H9 (cell line): ENCODE measurements around the gene ZNF681. TPM values are rescaled to one million over a fixed set of nuclear protein-coding genes. Genes with fewer than 3 reads are reported as not detected.

ENCODE experiments used
- DNase-seq: peaks from one replicate; pipeline ENCODE4 v3.0.0-alpha.2; 2017
- H2AFZ ChIP-seq: one replicate; pipeline ENCODE4 v1.6.1; 2013; ENCODE audit warnings: mild to moderate bottlenecking, low read length, control low read depth, moderate library complexity
- H2AK5ac ChIP-seq: 2 replicates; pipeline ENCODE4 v1.6.1; 2013; ENCODE audit warnings: low read length, control low read depth, mixed read lengths; ENCODE audit not compliant: insufficient read length
- H2BK120ac ChIP-seq: one replicate; pipeline ENCODE4 v1.6.1; 2013; ENCODE audit warnings: low read depth, mild to moderate bottlenecking, low read length, control low read depth, inconsistent platforms; ENCODE audit not compliant: poor library complexity, severe bottlenecking
- H2BK12ac ChIP-seq: 2 replicates; pipeline ENCODE4 v1.6.1; 2013; ENCODE audit warnings: low read length, control low read depth, mixed read lengths, low read depth; ENCODE audit not compliant: insufficient read length
- H2BK15ac ChIP-seq: 2 replicates; pipeline ENCODE4 v1.6.1; 2013; ENCODE audit warnings: low read depth, low read length, control low read depth
- H2BK20ac ChIP-seq: one replicate; pipeline ENCODE4 v1.6.1; 2013; ENCODE audit warnings: low read depth, mild to moderate bottlenecking, low read length, control low read depth, inconsistent platforms; ENCODE audit not compliant: poor library complexity, severe bottlenecking
- H2BK5ac ChIP-seq: 2 replicates; pipeline ENCODE4 v1.6.1; 2013; ENCODE audit warnings: low read length, control low read depth, mixed read lengths; ENCODE audit not compliant: insufficient read length
- H3K14ac ChIP-seq: 2 replicates; pipeline ENCODE4 v1.6.1; 2013; ENCODE audit warnings: low read length, control low read depth; ENCODE audit not compliant: insufficient read depth
- H3K18ac ChIP-seq: 2 replicates; pipeline ENCODE4 v1.6.1; 2013; ENCODE audit warnings: low read depth, mild to moderate bottlenecking, mixed read lengths, low read length, control low read depth; ENCODE audit not compliant: insufficient read length
- H3K23ac ChIP-seq: 2 replicates; pipeline ENCODE4 v1.6.1; 2013; ENCODE audit warnings: low read length, control low read depth, mixed read lengths, low read depth; ENCODE audit not compliant: insufficient read length
- H3K23me2 ChIP-seq: 2 replicates; pipeline ENCODE4 v1.6.1; 2013; ENCODE audit warnings: low read depth, mild to moderate bottlenecking, mixed read lengths, low read length, control low read depth; ENCODE audit not compliant: insufficient read length, poor library complexity, severe bottlenecking
- H3K27ac ChIP-seq: 2 replicates; pipeline ENCODE4 v1.5.1; 2013; ENCODE audit warnings: low read length, control low read depth, mixed read lengths, low read depth; ENCODE audit not compliant: insufficient read length
- H3K27me3 ChIP-seq: 2 replicates; pipeline ENCODE4 v1.6.1; 2013; ENCODE audit warnings: low read length, control low read depth, inconsistent platforms; ENCODE audit not compliant: insufficient read depth
- H3K4ac ChIP-seq: 2 replicates; pipeline ENCODE4 v1.6.1; 2013; ENCODE audit warnings: low read depth, mild to moderate bottlenecking, control low read depth, inconsistent platforms, low read length, moderate library complexity
- H3K4me1 ChIP-seq: 2 replicates; pipeline ENCODE4 v1.6.1; 2013; ENCODE audit warnings: low read length, control low read depth, inconsistent platforms; ENCODE audit not compliant: insufficient read depth
- H3K4me2 ChIP-seq: 2 replicates; pipeline ENCODE4 v1.6.1; 2013; ENCODE audit warnings: low read length, control low read depth, mixed read lengths; ENCODE audit not compliant: insufficient read length, insufficient read depth
- H3K56ac ChIP-seq: 2 replicates; pipeline ENCODE4 v1.6.1; 2013; ENCODE audit warnings: low read depth, mild to moderate bottlenecking, mixed read lengths, low read length, control low read depth; ENCODE audit not compliant: insufficient read length
- H3K79me1 ChIP-seq: 2 replicates; pipeline ENCODE4 v1.6.1; 2013; ENCODE audit warnings: low read depth, mild to moderate bottlenecking, moderate library complexity, low read length, control low read depth, inconsistent platforms; ENCODE audit not compliant: insufficient read depth, poor library complexity, severe bottlenecking
- H3K79me2 ChIP-seq: 2 replicates; pipeline ENCODE4 v1.6.1; 2013; ENCODE audit warnings: low read length, control low read depth, inconsistent platforms; ENCODE audit not compliant: insufficient read depth
- H3K9ac ChIP-seq: 2 replicates; pipeline ENCODE4 v1.6.1; 2013; ENCODE audit warnings: low read length, control low read depth, mixed read lengths; ENCODE audit not compliant: insufficient read length; ENCODE audit errors: extremely low read depth
- H3K9me3 ChIP-seq: one replicate; pipeline ENCODE4 v1.6.1; 2013; ENCODE audit warnings: low read depth, low read length, inconsistent platforms; ENCODE audit not compliant: control insufficient read depth
- H3T11ph ChIP-seq: one replicate; pipeline ENCODE4 v1.6.1; 2013; ENCODE audit warnings: mild to moderate bottlenecking, low read length, control low read depth, inconsistent platforms
- H4K20me1 ChIP-seq: one replicate; pipeline ENCODE4 v1.6.1; 2013; ENCODE audit not compliant: control insufficient read depth, insufficient read length, insufficient read depth
- H4K5ac ChIP-seq: 2 replicates; pipeline ENCODE4 v1.6.1; 2013; ENCODE audit warnings: low read depth, mild to moderate bottlenecking, mixed read lengths, low read length, control low read depth; ENCODE audit not compliant: insufficient read length
- H4K8ac ChIP-seq: replicated peaks from 2 replicates; pipeline ENCODE4 v1.6.1; 2013; ENCODE audit warnings: low read length, control low read depth, mixed read lengths, low read depth; ENCODE audit not compliant: insufficient read length
- H4K91ac ChIP-seq: 2 replicates; pipeline ENCODE4 v1.6.1; 2013; ENCODE audit warnings: low read depth, mild to moderate bottlenecking, moderate library complexity, mixed read lengths, low read length, control low read depth; ENCODE audit not compliant: insufficient read length
- H3K27ac Mint-ChIP-seq, 3 experiments: 2 replicates in 2 of 3; 3 replicates in 1 of 3; pipeline ENCODE4 v1.8.0; 2020 to 2021; ENCODE audit warnings: mixed read lengths in 3 of 3, mild to moderate bottlenecking in 1 of 3, moderate library complexity in 1 of 3
- H3K27me3 Mint-ChIP-seq: 2 replicates; pipeline ENCODE4 v1.8.0; 2021; ENCODE audit warnings: low read depth, mild to moderate bottlenecking, moderate library complexity, mixed read lengths
- H3K36me3 Mint-ChIP-seq, 3 experiments: 2 replicates in 2 of 3; 3 replicates in 1 of 3; pipeline ENCODE4 v1.8.0; 2020 to 2021; ENCODE audit warnings: low read depth in 3 of 3, mixed read lengths in 3 of 3; ENCODE audit not compliant: insufficient read depth in 1 of 3
- H3K4me1 Mint-ChIP-seq, 2 experiments: 2 replicates each; pipeline ENCODE4 v1.8.0; 2020; ENCODE audit warnings: mixed read lengths in 2 of 2
- H3K4me3 Mint-ChIP-seq, 2 experiments: 2 replicates in 1 of 2; 3 replicates in 1 of 2; pipeline ENCODE4 v1.8.0; 2020 to 2021; ENCODE audit warnings: mild to moderate bottlenecking in 2 of 2, mixed read lengths in 2 of 2, moderate library complexity in 1 of 2
- H3K9me3 Mint-ChIP-seq, 2 experiments: 2 replicates in 1 of 2; 3 replicates in 1 of 2; pipeline ENCODE4 v1.8.0; 2020; ENCODE audit warnings: mild to moderate bottlenecking in 2 of 2, mixed read lengths in 2 of 2, moderate library complexity in 1 of 2
- CTCF ChIP-seq: fragments of 200-600 bp; sonication (generic); conservative IDR thresholded peaks from 3 replicates; pipeline ENCODE4 v1.8.0; 2021; ENCODE audit warnings: antibody characterized with exemption, mild to moderate bottlenecking
- WGBS: extraction: QIAGEN DNeasy Blood & Tissue Kit; methylation state at CpG from one replicate; pipeline ENCODE4 v1.1.7; 2013; ENCODE audit warnings: missing lambda C conversion rate, low lambda C conversion rate, mixed read lengths; ENCODE audit not compliant: insufficient read length; ENCODE audit errors: extremely low coverage; 5-methylcytosine and 5-hydroxymethylcytosine counted together
- total RNA-seq: library from RNA; stranded (reverse); gene quantifications from 2 replicates; pipeline ENCODE4 v1.2.1, GENCODE V29; 2021

Gene ZNF681
- total RNA-seq, 1 experiment from 2014 or later: 10.4 TPM

GRCh38 chr19:23706657-23707056 is 52.0 kb downstream of the ZNF681 start:
- Histone ChIP-seq H3K23ac (no peak overlapping the region), H4K5ac (no peak overlapping the region), H2BK12ac (no peak overlapping the region), H4K8ac (no peak overlapping the region), H2AFZ (no peak overlapping the region), H3K4ac (no peak overlapping the region), H3K18ac (no peak overlapping the region), H3K27ac (no peak overlapping the region), H2BK5ac (no peak overlapping the region), H3K4me1 (no peaks in the 10 kb centered on the region), H2BK20ac (no peak overlapping the region), H3K23me2 (no peaks in the 10 kb centered on the region), H3K56ac (no peak overlapping the region), H3K14ac (no peak overlapping the region), H3K9ac (no peak overlapping the region), H2BK15ac (no peak overlapping the region), H3K79me2 (no peaks in the 10 kb centered on the region), H3K9me3 (no peaks in the 10 kb centered on the region), H3T11ph (no peak overlapping the region), H3K4me2 (no peak overlapping the region), H2AK5ac (no peak overlapping the region), H3K27me3 (no peaks in the 10 kb centered on the region), H4K20me1 (no peaks in the 10 kb centered on the region), H2BK120ac (no peak overlapping the region), H3K79me1 (no peaks in the 10 kb centered on the region), H4K91ac (no peak overlapping the region)
- H3K9me3 Mint-ChIP-seq: peaks cover 13 to 21% of the 10 kb centered on the region in 2 experiments
- peaks cover 5% of the 10 kb centered on the region for H3K27me3 Mint-ChIP-seq
- no peaks in the 10 kb centered on the region for H3K4me1 Mint-ChIP-seq
- H3K4me3 Mint-ChIP-seq: no peak overlapping the region
- no peak overlapping the region for H3K27ac Mint-ChIP-seq
- no peak for TF ChIP-seq CTCF
- WGBS: no CpG with 5 or more reads among the region's 1 CpG
- H3K36me3 Mint-ChIP-seq: peaks cover 0 to 6% (median 2%) of the 10 kb centered on the region in 3 experiments; a peak in 4 of 7 replicates
- no peak for DNase-seq
